ENCODE measurements around the gene TSPY1.
"Not testable (repeated sequence)": the region's sequence is repeated elsewhere in the genome, so short reads cannot be mapped to it uniquely, and the experiment has no call there.

The TSPY1 gene, protein sequence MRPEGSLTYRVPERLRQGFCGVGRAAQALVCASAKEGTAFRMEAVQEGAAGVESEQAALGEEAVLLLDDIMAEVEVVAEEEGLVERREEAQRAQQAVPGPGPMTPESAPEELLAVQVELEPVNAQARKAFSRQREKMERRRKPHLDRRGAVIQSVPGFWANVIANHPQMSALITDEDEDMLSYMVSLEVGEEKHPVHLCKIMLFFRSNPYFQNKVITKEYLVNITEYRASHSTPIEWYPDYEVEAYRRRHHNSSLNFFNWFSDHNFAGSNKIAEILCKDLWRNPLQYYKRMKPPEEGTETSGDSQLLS

DNA sequence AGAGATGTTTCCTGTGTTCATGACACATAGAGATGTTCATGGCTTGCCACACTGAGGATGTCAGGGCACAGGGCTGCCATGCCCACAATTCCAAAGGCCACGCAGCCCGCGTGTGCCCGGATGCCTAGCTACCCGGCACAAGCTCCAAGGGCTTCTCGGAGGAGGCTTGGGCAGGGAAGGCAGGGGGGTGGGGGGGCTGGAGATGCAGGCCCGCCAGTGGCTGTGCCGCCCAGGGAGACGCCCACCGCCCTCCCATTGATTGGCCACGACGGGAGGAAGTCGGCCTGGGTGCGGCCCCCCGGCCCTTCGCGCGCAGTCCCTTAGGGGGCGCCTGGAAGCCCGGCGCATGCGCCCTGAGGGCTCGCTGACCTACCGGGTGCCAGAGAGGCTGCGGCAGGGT lies at the start of gene TSPY1:
Gene TSPY1, plus strand, starts transcription at position 301 of the 400 bp plus-strand sequence. Its CDS starts 46 bp downstream, at position 347.
- not testable (repeated sequence) for DNase-seq

- DNase-seq, result not testable (repeated sequence)
Observed at GRCh38 chrY:9486967-9487366, 20.2 kb downstream of the TSPY1 start, which contains the start of gene TSPY9. Gene TSPY9 (plus strand): TSS chrY:9487267. CDS start chrY:9487313, 46 bp downstream.

DNA sequence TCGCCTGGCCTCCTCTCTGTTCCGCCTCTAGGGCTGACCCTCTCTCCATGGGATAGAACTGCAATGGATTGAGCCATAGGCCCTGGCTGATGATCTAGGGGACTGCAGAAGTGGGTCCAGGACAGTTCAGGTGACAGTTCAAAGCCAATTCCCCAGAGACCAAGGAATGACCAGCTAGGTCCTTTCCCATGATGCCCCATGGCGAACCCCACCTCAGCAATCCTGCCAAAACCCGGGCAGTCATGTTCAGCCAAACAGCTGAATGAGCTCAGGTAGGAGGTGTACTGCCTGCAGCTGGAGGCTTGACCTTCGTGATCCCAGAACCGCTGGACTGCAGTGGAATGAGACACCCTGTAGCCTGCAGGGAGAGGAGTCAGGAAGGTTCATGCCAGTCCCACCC lies 37.6 kb downstream of the TSPY1 start:
- not testable (repeated sequence) for DNase-seq

- DNase-seq, result not testable (repeated sequence)
Observed at GRCh38 chrY:9516287-9516686, 49.5 kb downstream of the TSPY1 start.

All from activated CD4-positive, alpha-beta T cell treated with anti-CD3 and anti-CD28 coated beads, Interleukin-10, Interleukin-2, amounts not matched to agents 100 ng/mL and 50 ng/mL, durations not matched to agents 16 hours and 8 hours (primary cell).